ENCODE measurements around the gene CREBBP.

CREBBP gene

GRCh38 chr16:3854750-3855541, 25.6 kb downstream of the CREBBP start:
- DNase-seq: no peak

- no peak for DNase-seq
These were observed 30.0 kb downstream of the CREBBP start for GRCh38 chr16:3850544-3850899.

- DNase-seq: no peak
These were observed 30.6 kb downstream of the CREBBP start for GRCh38 chr16:3849751-3850543.

- DNase-seq: no peak
These were observed 33.9 kb downstream of the CREBBP start for GRCh38 chr16:3846595-3847091.

- no peak for DNase-seq
These were observed 34.4 kb downstream of the CREBBP start for GRCh38 chr16:3846087-3846486.

- DNase-seq: no peak
These were observed 37.5 kb downstream of the CREBBP start for GRCh38 chr16:3842994-3843393.

- DNase-seq: no peak
These were observed 38.6 kb downstream of the CREBBP start for GRCh38 chr16:3841729-3842508.

GRCh38 chr16:3839402-3840184, 40.9 kb downstream of the CREBBP start:
- DNase-seq: no peak

- no peak for DNase-seq
These were observed 41.7 kb downstream of the CREBBP start for GRCh38 chr16:3838600-3839401.

GRCh38 chr16:3837851-3838586, 42.5 kb downstream of the CREBBP start:
- DNase-seq: no peak

GRCh38 chr16:3836641-3837040, 43.9 kb downstream of the CREBBP start:
- no peak for DNase-seq

- DNase-seq: no peak
These were observed 45.4 kb downstream of the CREBBP start for GRCh38 chr16:3835089-3835602.

GRCh38 chr16:3832668-3833067, 47.8 kb downstream of the CREBBP start:
- DNase-seq: no peak

GRCh38 chr16:3830625-3831254, 49.8 kb downstream of the CREBBP start:
- DNase-seq: no peak

- DNase-seq: no peak
These were observed 50.6 kb downstream of the CREBBP start for GRCh38 chr16:3829631-3830536.

- DNase-seq: no peak
These were observed 54.6 kb downstream of the CREBBP start for GRCh38 chr16:3825940-3826339.

GRCh38 chr16:3825103-3825502, 55.4 kb downstream of the CREBBP start:
- DNase-seq: no peak

- no peak for DNase-seq
These were observed 56.3 kb downstream of the CREBBP start for GRCh38 chr16:3824121-3824795.
